Anterior cingulate cortex (tissue), 58 donors: ENCODE measurements around the gene JARID2.
A peak's percentile ranks its signal among the peaks of the same experiment; 100 is the strongest.

Experiments used
- DNase-seq, 58 donors: peaks; one replicate each; lab custom pipeline; 2025; lab: John Stamatoyannopoulos, UW

Gene JARID2

GRCh38 chr6:15349379-15349778 lies 103.5 kb downstream of the JARID2 start:
- no peak for DNase-seq

GRCh38 chr6:15350386-15351083 lies 104.7 kb downstream of the JARID2 start:
- DNase-seq, result no peak

GRCh38 chr6:15351631-15352030 lies 105.8 kb downstream of the JARID2 start:
- DNase-seq, result peak in 11 of 58 donors; percentile 8 to 48 (median 20)

GRCh38 chr6:15352220-15352619 lies 106.4 kb downstream of the JARID2 start:
- no peak for DNase-seq

GRCh38 chr6:15352845-15353244 lies 107.0 kb downstream of the JARID2 start:
- DNase-seq, result no peak

GRCh38 chr6:15355683-15356099 lies 109.8 kb downstream of the JARID2 start:
- no peak for DNase-seq

GRCh38 chr6:15356179-15356578 lies 110.3 kb downstream of the JARID2 start:
- no peak for DNase-seq

- no peak for DNase-seq
These were observed 111.1 kb downstream of the JARID2 start for GRCh38 chr6:15356937-15357336.

- no peak for DNase-seq
These were observed 111.9 kb downstream of the JARID2 start for GRCh38 chr6:15357782-15358181.

- no peak for DNase-seq
These were observed 112.9 kb downstream of the JARID2 start for GRCh38 chr6:15358579-15359327.

- peak in 10 of 58 donors; percentile 5 to 43 (median 9) for DNase-seq
These were observed 113.5 kb downstream of the JARID2 start for GRCh38 chr6:15359335-15359862.

GRCh38 chr6:15360300-15360699 lies 114.4 kb downstream of the JARID2 start:
- no peak for DNase-seq

GRCh38 chr6:15361197-15361596 lies 115.3 kb downstream of the JARID2 start:
- DNase-seq, result no peak

- DNase-seq, result no peak
These were observed 116.6 kb downstream of the JARID2 start for GRCh38 chr6:15362274-15363160.

GRCh38 chr6:15363164-15363522 lies 117.3 kb downstream of the JARID2 start:
- no peak for DNase-seq

- DNase-seq, result no peak
These were observed 117.9 kb downstream of the JARID2 start for GRCh38 chr6:15363523-15364400.

GRCh38 chr6:15364401-15365037 lies 118.7 kb downstream of the JARID2 start:
- DNase-seq, result peak in 1 of 58 donors; percentile 26

GRCh38 chr6:15365273-15365687 lies 119.4 kb downstream of the JARID2 start:
- DNase-seq, result peak in 53 of 58 donors; percentile 10 to 82 (median 58)

GRCh38 chr6:15366003-15366535 lies 120.2 kb downstream of the JARID2 start:
- no peak for DNase-seq
